ENCODE data around the gene S100A8.

DNA sequence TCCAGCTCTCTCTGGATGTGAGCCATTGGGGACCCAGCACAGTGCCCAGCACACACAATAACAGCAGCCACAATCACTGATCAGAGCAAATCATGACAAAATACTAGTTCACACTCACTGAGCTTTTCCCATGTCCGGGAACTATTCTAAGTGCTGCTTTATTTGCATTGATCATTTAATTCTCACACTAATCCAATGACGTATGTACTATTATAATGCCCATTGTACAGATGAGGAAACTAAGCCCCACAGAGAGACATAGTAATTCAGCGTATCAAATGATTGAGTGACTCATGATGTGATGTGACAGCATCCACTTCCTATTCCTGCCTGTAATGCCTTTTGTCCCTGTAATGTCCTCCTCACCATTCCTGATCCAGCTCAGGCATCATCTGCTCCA is 1.9 kb upstream of the S100A8 start:
- TF ChIP-seq, protein P1, sequence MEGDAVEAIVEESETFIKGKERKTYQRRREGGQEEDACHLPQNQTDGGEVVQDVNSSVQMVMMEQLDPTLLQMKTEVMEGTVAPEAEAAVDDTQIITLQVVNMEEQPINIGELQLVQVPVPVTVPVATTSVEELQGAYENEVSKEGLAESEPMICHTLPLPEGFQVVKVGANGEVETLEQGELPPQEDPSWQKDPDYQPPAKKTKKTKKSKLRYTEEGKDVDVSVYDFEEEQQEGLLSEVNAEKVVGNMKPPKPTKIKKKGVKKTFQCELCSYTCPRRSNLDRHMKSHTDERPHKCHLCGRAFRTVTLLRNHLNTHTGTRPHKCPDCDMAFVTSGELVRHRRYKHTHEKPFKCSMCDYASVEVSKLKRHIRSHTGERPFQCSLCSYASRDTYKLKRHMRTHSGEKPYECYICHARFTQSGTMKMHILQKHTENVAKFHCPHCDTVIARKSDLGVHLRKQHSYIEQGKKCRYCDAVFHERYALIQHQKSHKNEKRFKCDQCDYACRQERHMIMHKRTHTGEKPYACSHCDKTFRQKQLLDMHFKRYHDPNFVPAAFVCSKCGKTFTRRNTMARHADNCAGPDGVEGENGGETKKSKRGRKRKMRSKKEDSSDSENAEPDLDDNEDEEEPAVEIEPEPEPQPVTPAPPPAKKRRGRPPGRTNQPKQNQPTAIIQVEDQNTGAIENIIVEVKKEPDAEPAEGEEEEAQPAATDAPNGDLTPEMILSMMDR (IDR thresholded peaks at IDR 0.05): no peak
- no peak for TF ChIP-seq POLR2A (IDR thresholded peaks at IDR 0.05)
